GM10266 (cell line): ENCODE data around the gene TMEM235.
A peak's percentile ranks its signal among the peaks of the same experiment; 100 is the strongest.

Experiments used
- DNase-seq: peaks from one replicate; pipeline ENCODE4 v3.0.0; 2012; ENCODE audit errors: extremely low spot score
- CTCF ChIP-seq: IDR thresholded peaks from 2 replicates; pipeline ENCODE4 v1.5.1; 2012; ENCODE audit warnings: mild to moderate bottlenecking, low read depth; ENCODE audit not compliant: control insufficient read depth, insufficient read depth; ENCODE audit errors: missing control alignments

TMEM235 gene

GRCh38 chr17:78257810-78258322 is 26.4 kb downstream of the TMEM235 start:
- no peak for TF ChIP-seq CTCF
- peak; percentile 69 for DNase-seq

GRCh38 chr17:78258323-78259191 is 27.1 kb downstream of the TMEM235 start:
- no peak for DNase-seq
- TF ChIP-seq CTCF = no peak

GRCh38 chr17:78259192-78259554 is 27.7 kb downstream of the TMEM235 start:
- DNase-seq = no peak
- no peak for TF ChIP-seq CTCF

GRCh38 chr17:78263063-78263735 is 31.8 kb downstream of the TMEM235 start:
- no peak for TF ChIP-seq CTCF
- no peak for DNase-seq

- TF ChIP-seq CTCF = no peak
Measured at GRCh38 chr17:78263736-78264340, 32.4 kb downstream of the TMEM235 start.

GRCh38 chr17:78264590-78264989 is 33.2 kb downstream of the TMEM235 start:
- no peak for DNase-seq
- no peak for TF ChIP-seq CTCF

More at GRCh38 chr17:78263736-78264340, 32.4 kb downstream of the TMEM235 start:
- DNase-seq = no peak
